Breast epithelium (tissue), 4 donors: ENCODE measurements around the gene GNAI2. TPM values are rescaled to one million over a fixed set of nuclear protein-coding genes. Genes with fewer than 3 reads are reported as not detected.

Source experiments
- DNase-seq, 2 donors: peaks; one replicate each; pipeline ENCODE4 v3.0.0-alpha.2; 2019; ENCODE audit warnings: low spot score in 2 of 2
- H3K27ac ChIP-seq, 2 donors: fragments of 200-600 bp; sonication (generic) in 1 of 2; one replicate each; pipeline ENCODE4 v1.5.1; 2016 to 2019; ENCODE audit warnings: mild to moderate bottlenecking in 1 of 2
- H3K27me3 ChIP-seq, 2 donors: fragments of 200-600 bp; sonication (generic) in 1 of 2; one replicate each; pipeline versions ENCODE4 v1.5.1 to v1.6.0; 2017 to 2019; ENCODE audit warnings: control low read depth in 1 of 2, mild to moderate bottlenecking in 1 of 2
- H3K36me3 ChIP-seq: fragments of 200-600 bp; one replicate; pipeline ENCODE4 v1.5.1; 2019
- H3K4me1 ChIP-seq, 2 donors: fragments of 200-600 bp; sonication (generic); one replicate each; pipeline ENCODE4 v1.5.1; 2016 to 2019; ENCODE audit warnings: control low read depth in 1 of 2
- H3K4me3 ChIP-seq, 3 donors: fragments of 200-600 bp; sonication (generic); 1 replicate in 2 of 3; 2 replicates in 1 of 3; pipeline ENCODE4 v1.5.1; 2016 to 2019; ENCODE audit warnings: mild to moderate bottlenecking in 3 of 3, moderate library complexity in 2 of 3
- H3K9me3 ChIP-seq, 2 donors: fragments of 200-600 bp; sonication (generic) in 1 of 2; one replicate each; pipeline ENCODE4 v1.5.1; 2016 to 2019; ENCODE audit warnings: control low read depth in 1 of 2
- CTCF ChIP-seq, 3 donors: fragments of 450-650 bp; IDR thresholded peaks; one replicate each; pipeline ENCODE4 v1.5.1; 2016 to 2017; ENCODE audit warnings: antibody characterized with exemption in 3 of 3, mild to moderate bottlenecking in 3 of 3, moderate library complexity in 3 of 3
- POLR2A ChIP-seq: fragments of 450-650 bp; IDR thresholded peaks from one replicate; pipeline ENCODE4 v1.6.1; 2016; ENCODE audit warnings: antibody characterized with exemption, mild to moderate bottlenecking, moderate library complexity
- POLR2AphosphoS5 ChIP-seq, 3 donors: sonication (generic); formaldehyde crosslinking; IDR thresholded peaks; one replicate each; pipeline ENCODE4 v1.6.1; 2017; ENCODE audit warnings: antibody characterized with exemption in 3 of 3
- intact Hi-C: fragments of 100-400 bp; cut with DNase I; formaldehyde crosslinking; loops from one replicate; pipeline ENCODE4 v1.15.1; 2023; ENCODE audit warnings: low total_unique reads
- total RNA-seq, 3 donors: library from RNA; depleted of rRNA; stranded (reverse); fragments of >200 nt; gene quantifications; one replicate each; pipeline ENCODE4 v1.1.0, GENCODE V29; 2016

The GNAI2 gene
- total RNA-seq, 3 donors from 2014 or later: 95.3 to 232 (median 162) TPM

- no peak overlapping the region for H3K4me3 ChIP-seq
- no peaks in the 10 kb centered on the region for H3K36me3 ChIP-seq
- TF ChIP-seq POLR2A (no peak), CTCF (IDR thresholded peaks at IDR 0.05) (no peak), POLR2AphosphoS5 (IDR thresholded peaks at IDR 0.05) (no peak)
- DNase-seq: no peak
- intact Hi-C loops: no loop called here
- peaks cover 21 to 51% of the 10 kb centered on the region in 2 donors for H3K4me1 ChIP-seq
- H3K27ac ChIP-seq: peak overlapping the region; percentile 94 to 100
- no peaks in the 10 kb centered on the region for H3K9me3 ChIP-seq
- no peaks in the 10 kb centered on the region for H3K27me3 ChIP-seq
Observed at GRCh38 chr3:50266017-50266416, 30.0 kb downstream of the GNAI2 start.

- Histone ChIP-seq H3K27ac (peak overlapping the region; percentile 94 to 100), H3K27me3 (no peaks in the 10 kb centered on the region), H3K9me3 (no peaks in the 10 kb centered on the region), H3K36me3 (no peaks in the 10 kb centered on the region), H3K4me1 (peaks cover 17 to 47% of the 10 kb centered on the region in 2 donors), H3K4me3 (peak overlapping the region; percentile 47 to 66 (median 51))
- TF ChIP-seq POLR2AphosphoS5 (IDR thresholded peaks at IDR 0.05): no peak
- TF ChIP-seq CTCF (IDR thresholded peaks at IDR 0.05): no peak
- no peak for TF ChIP-seq POLR2A
- intact Hi-C loops: no loop called here
- no peak for DNase-seq
Observed at GRCh38 chr3:50266836-50267235, 30.8 kb downstream of the GNAI2 start.

GRCh38 chr3:50267280-50267913, 31.4 kb downstream of the GNAI2 start:
- no peaks in the 10 kb centered on the region for H3K36me3 ChIP-seq
- H3K27ac ChIP-seq: peak overlapping the region; percentile 94 to 100
- H3K4me3 ChIP-seq: peak overlapping the region; percentile 47 to 66 (median 51)
- H3K4me1 ChIP-seq: peaks cover 17 to 47% of the 10 kb centered on the region in 2 donors
- no peaks in the 10 kb centered on the region for H3K9me3 ChIP-seq
- H3K27me3 ChIP-seq: no peaks in the 10 kb centered on the region
- no peak for TF ChIP-seq CTCF (IDR thresholded peaks at IDR 0.05)
- TF ChIP-seq POLR2A: no peak
- no peak for TF ChIP-seq POLR2AphosphoS5 (IDR thresholded peaks at IDR 0.05)
- intact Hi-C loops: no loop called here
- DNase-seq: no peak

- H3K4me3 ChIP-seq: peak overlapping the region; percentile 40 to 51 (median 47)
- no peaks in the 10 kb centered on the region for H3K27me3 ChIP-seq
- no peaks in the 10 kb centered on the region for H3K36me3 ChIP-seq
- intact Hi-C loops: no loop called here
- no peak for DNase-seq
- peak overlapping the region; percentile 94 to 100 for H3K27ac ChIP-seq
- H3K9me3 ChIP-seq: no peaks in the 10 kb centered on the region
- TF ChIP-seq POLR2A (no peak), CTCF (IDR thresholded peaks at IDR 0.05) (no peak), POLR2AphosphoS5 (IDR thresholded peaks at IDR 0.05) (no peak)
- peaks cover 17 to 47% of the 10 kb centered on the region in 2 donors for H3K4me1 ChIP-seq
Observed at GRCh38 chr3:50268276-50268675, 32.3 kb downstream of the GNAI2 start.

GRCh38 chr3:50268703-50269451, 32.9 kb downstream of the GNAI2 start, which contains the start of gene SEMA3B:
TSS of gene SEMA3B (plus strand) at chr3:50269147. CDS start at chr3:50269241, 94 bp downstream.
- Histone ChIP-seq H3K36me3 (no peaks in the 10 kb centered on the region), H3K27me3 (no peaks in the 10 kb centered on the region), H3K9me3 (no peaks in the 10 kb centered on the region), H3K27ac (peak within 1 kb of the TSS; percentile 94 to 100), H3K4me1 (peaks cover 17 to 46% of the 10 kb centered on the region in 2 donors), H3K4me3 (peak within 1 kb of the TSS; percentile 40 to 51 (median 47))
- TF ChIP-seq CTCF (IDR thresholded peaks at IDR 0.05) (no peak), POLR2A (no peak), POLR2AphosphoS5 (IDR thresholded peaks at IDR 0.05) (no peak)
- intact Hi-C loops: no loop called here
- peak in 1 of 2 donors; percentile 67 for DNase-seq
